ENCODE measurements around the gene TSPEAR. TPM values are rescaled to one million over a fixed set of nuclear protein-coding genes. Genes with fewer than 3 reads are reported as not detected.

TSPEAR gene
- total RNA-seq, 1 experiment from 2014 or later = not detected

DNA sequence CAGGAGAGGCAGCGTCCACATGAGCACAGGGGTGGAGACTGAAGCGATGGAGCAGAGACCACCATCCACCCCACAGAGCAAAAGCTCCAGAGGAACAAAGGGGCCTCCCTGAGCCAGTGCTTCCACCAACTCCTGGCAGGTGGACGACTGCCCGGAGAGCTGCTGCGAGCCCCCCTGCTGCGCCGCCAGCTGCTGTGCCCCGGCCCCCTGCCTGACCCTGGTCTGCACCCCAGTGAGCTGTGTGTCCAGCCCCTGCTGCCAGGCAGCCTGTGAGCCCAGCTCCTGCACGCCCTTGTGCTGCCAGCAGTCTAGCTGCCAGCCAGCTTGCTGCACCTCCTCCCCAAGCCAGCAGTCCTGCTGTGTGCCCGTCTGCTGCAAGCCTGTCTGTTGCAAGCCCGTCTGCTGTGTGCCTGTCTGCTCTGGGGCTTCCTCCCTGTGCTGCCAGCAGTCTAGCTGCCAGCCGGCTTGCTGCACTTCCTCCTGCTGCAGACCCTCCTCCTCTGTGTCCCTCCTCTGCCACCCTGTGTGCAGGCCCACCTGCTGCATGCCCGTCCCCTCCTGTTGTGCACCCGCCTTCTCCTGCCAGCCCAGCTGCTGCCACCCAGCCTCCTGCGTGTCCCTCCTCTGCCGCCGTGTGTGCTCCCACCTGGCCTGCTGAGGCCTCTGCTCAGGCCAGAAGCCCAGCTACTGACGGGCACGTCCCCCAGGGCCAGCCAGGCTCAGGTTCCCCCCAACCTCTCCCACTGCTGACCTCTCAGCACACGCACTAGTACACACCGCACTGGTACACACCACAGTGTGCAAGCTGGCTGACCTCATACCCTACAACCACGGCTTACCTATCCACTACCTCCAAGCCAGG is 9.0 kb downstream of the TSPEAR start:
- H3K9me3 ChIP-seq (ENCODE audit: control insufficient read depth, insufficient read depth, low read depth, low read length) = no peaks in the 10 kb centered on the region
- intact Hi-C loops (cut with micrococcal nuclease; ENCODE audit: unreplicated experiment) (no loop called here), in situ Hi-C loops (cut with HindIII; ENCODE audit: low pct_unique_long_range_greater_than_20kb, low sequenced_read_pairs) (no loop called here)
- H3K27me3 ChIP-seq (ENCODE audit: control insufficient read depth, insufficient read depth, low read length) = no peaks in the 10 kb centered on the region
- H3K4me3 ChIP-seq (ENCODE audit: low read depth in 2 of 2, low read length in 2 of 2) = no peak overlapping the region
- H3K36me3 ChIP-seq (ENCODE audit: control insufficient read depth, insufficient read depth, low read length) = no peaks in the 10 kb centered on the region
- H3K27ac ChIP-seq (ENCODE audit: low read length) = no peak overlapping the region
- BruUV-seq (replicated peaks) = no TSS peak
- DNase-seq (ENCODE audit: low read depth, low spot score) (no peak), ATAC-seq (no peak)
- POLR2A ChIA-PET = no interaction called here
- no peaks in the 10 kb centered on the region for H3K4me1 ChIP-seq (ENCODE audit: control insufficient read depth, insufficient read depth, low read length)
- CTCF ChIA-PET = no interaction called here
- TF ChIP-seq SIN3A (IDR thresholded peaks at IDR 0.05; ENCODE audit: borderline replicate concordance, insufficient read depth, low read depth, low read length) = no peak
- TF ChIP-seq, protein P1, sequence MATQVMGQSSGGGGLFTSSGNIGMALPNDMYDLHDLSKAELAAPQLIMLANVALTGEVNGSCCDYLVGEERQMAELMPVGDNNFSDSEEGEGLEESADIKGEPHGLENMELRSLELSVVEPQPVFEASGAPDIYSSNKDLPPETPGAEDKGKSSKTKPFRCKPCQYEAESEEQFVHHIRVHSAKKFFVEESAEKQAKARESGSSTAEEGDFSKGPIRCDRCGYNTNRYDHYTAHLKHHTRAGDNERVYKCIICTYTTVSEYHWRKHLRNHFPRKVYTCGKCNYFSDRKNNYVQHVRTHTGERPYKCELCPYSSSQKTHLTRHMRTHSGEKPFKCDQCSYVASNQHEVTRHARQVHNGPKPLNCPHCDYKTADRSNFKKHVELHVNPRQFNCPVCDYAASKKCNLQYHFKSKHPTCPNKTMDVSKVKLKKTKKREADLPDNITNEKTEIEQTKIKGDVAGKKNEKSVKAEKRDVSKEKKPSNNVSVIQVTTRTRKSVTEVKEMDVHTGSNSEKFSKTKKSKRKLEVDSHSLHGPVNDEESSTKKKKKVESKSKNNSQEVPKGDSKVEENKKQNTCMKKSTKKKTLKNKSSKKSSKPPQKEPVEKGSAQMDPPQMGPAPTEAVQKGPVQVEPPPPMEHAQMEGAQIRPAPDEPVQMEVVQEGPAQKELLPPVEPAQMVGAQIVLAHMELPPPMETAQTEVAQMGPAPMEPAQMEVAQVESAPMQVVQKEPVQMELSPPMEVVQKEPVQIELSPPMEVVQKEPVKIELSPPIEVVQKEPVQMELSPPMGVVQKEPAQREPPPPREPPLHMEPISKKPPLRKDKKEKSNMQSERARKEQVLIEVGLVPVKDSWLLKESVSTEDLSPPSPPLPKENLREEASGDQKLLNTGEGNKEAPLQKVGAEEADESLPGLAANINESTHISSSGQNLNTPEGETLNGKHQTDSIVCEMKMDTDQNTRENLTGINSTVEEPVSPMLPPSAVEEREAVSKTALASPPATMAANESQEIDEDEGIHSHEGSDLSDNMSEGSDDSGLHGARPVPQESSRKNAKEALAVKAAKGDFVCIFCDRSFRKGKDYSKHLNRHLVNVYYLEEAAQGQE (IDR thresholded peaks at IDR 0.05; ENCODE audit: insufficient read depth in 1 of 2, low read depth in 2 of 2, low read length in 1 of 2) = no peak
- TF ChIP-seq POLR2AphosphoS5 (IDR thresholded peaks at IDR 0.05; ENCODE audit: low read depth, low read length) = no peak
- TF ChIP-seq, protein P2, sequence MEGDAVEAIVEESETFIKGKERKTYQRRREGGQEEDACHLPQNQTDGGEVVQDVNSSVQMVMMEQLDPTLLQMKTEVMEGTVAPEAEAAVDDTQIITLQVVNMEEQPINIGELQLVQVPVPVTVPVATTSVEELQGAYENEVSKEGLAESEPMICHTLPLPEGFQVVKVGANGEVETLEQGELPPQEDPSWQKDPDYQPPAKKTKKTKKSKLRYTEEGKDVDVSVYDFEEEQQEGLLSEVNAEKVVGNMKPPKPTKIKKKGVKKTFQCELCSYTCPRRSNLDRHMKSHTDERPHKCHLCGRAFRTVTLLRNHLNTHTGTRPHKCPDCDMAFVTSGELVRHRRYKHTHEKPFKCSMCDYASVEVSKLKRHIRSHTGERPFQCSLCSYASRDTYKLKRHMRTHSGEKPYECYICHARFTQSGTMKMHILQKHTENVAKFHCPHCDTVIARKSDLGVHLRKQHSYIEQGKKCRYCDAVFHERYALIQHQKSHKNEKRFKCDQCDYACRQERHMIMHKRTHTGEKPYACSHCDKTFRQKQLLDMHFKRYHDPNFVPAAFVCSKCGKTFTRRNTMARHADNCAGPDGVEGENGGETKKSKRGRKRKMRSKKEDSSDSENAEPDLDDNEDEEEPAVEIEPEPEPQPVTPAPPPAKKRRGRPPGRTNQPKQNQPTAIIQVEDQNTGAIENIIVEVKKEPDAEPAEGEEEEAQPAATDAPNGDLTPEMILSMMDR (IDR thresholded peaks at IDR 0.05) = no peak
- no peak for TF ChIP-seq TCF7L2 (IDR thresholded peaks at IDR 0.05; ENCODE audit: low read depth, low read length)

DNA sequence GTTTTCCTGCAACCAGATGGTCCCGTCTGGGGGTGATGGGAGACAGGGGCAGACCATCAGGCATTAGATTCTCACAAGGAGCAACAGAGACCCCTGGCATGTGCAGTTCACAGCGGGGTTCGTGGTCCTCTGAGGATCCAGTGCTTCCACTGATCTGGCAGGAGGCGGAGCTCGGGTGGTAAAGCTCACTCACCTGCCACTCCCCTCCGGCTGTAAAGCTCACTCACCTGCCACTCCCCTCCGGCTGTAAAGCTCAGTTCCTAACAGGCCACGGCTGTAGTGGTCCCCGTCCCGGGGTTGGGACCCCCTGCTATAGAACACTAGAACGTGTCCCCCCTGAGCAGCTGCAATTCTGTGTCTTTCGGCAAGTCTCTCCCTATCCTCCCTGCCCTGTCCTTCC is 9.8 kb downstream of the TSPEAR start:
- H3K27me3 ChIP-seq (ENCODE audit: control insufficient read depth, insufficient read depth, low read length) = no peaks in the 10 kb centered on the region
- CTCF ChIA-PET = no interaction called here
- no peak for TF ChIP-seq SIN3A (IDR thresholded peaks at IDR 0.05; ENCODE audit: borderline replicate concordance, insufficient read depth, low read depth, low read length)
- no peak for TF ChIP-seq TCF7L2 (IDR thresholded peaks at IDR 0.05; ENCODE audit: low read depth, low read length)
- TF ChIP-seq, protein P2 (IDR thresholded peaks at IDR 0.05) = no peak

More for the DNA sequence above, 9.8 kb downstream of the TSPEAR start:
- in situ Hi-C loops (cut with HindIII; ENCODE audit: low pct_unique_long_range_greater_than_20kb, low sequenced_read_pairs) = no loop called here
- ATAC-seq = no peak
- DNase-seq (ENCODE audit: low read depth, low spot score) = no peak
- intact Hi-C loops (cut with micrococcal nuclease; ENCODE audit: unreplicated experiment) = no loop called here
- H3K27ac ChIP-seq (ENCODE audit: low read length) = no peak overlapping the region
- no peaks in the 10 kb centered on the region for H3K4me1 ChIP-seq (ENCODE audit: control insufficient read depth, insufficient read depth, low read length)
- no peaks in the 10 kb centered on the region for H3K9me3 ChIP-seq (ENCODE audit: control insufficient read depth, insufficient read depth, low read depth, low read length)
- no peaks in the 10 kb centered on the region for H3K36me3 ChIP-seq (ENCODE audit: control insufficient read depth, insufficient read depth, low read length)
- no peak overlapping the region for H3K4me3 ChIP-seq (ENCODE audit: low read depth in 2 of 2, low read length in 2 of 2)
- no TSS peak for BruUV-seq (replicated peaks)
- POLR2A ChIA-PET = no interaction called here
